GM19351 (cell line): ENCODE data around the gene EMC7.
"Not testable (repeated sequence)": the region's sequence is repeated elsewhere in the genome, so short reads cannot be mapped to it uniquely, and the experiment has no call there.

Source experiments
- ATAC-seq: cut with Tn5 transposase; IDR thresholded peaks from one replicate; pipeline ENCODE4 v1.9.1; 2021; ENCODE audit warnings: mild to moderate bottlenecking, moderate library complexity; ENCODE audit not compliant: unreplicated experiment

Gene EMC7

GRCh38 chr15:34099914-34100313 lies 1.7 kb downstream of the EMC7 start:
- ATAC-seq, result no peak

DNA sequence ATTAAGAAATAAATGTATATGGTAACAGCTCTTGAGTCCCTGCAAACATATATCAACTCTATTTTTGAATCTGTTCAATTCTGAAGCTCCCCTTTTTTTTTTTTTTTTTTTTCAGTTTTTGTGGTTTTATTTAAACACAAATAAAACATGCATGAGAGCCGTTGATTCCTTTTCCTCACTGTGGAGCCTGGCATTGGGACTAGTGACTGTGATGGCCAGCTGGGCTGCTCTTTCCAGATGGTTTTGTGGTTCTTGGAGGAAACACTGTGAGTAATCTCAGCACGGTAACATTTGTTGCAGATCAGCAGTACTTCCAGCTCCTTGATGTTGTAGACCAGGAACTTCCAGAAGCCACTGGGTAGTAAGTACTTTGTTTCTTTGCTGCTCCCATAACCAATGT lies 15.9 kb downstream of the EMC7 start:
- ATAC-seq, result no peak

- no peak for ATAC-seq
These were observed 17.6 kb downstream of the EMC7 start for GRCh38 chr15:34084086-34084485.

GRCh38 chr15:34079904-34080303 lies 21.8 kb downstream of the EMC7 start:
- ATAC-seq, result no peak

DNA sequence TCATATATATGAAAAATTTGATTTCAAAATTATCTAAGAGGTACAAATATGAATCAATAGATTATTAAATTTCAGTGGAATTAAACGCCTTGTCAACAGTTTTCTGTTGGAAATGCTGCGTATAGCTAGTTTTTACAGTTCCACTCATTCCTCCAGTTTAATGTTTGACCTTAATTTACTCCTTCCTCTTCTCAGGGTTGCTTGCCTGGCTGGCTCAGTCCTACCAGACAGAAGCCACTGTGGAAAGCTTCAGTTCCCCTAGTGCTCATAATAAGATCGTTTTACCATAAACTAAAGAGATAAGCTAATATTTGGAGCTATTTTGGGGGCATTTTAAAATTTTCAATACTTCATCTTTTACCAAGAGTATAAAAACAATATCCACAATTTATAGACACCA lies 22.8 kb downstream of the EMC7 start:
- ATAC-seq, result no peak

GRCh38 chr15:34076785-34077184 lies 24.9 kb downstream of the EMC7 start:
- no peak for ATAC-seq

GRCh38 chr15:34070003-34070402 lies 31.7 kb downstream of the EMC7 start:
- ATAC-seq, result no peak

- no peak for ATAC-seq
These were observed 35.7 kb downstream of the EMC7 start for GRCh38 chr15:34065941-34066340.

GRCh38 chr15:34065261-34065660 lies 36.4 kb downstream of the EMC7 start:
- ATAC-seq, result no peak

DNA sequence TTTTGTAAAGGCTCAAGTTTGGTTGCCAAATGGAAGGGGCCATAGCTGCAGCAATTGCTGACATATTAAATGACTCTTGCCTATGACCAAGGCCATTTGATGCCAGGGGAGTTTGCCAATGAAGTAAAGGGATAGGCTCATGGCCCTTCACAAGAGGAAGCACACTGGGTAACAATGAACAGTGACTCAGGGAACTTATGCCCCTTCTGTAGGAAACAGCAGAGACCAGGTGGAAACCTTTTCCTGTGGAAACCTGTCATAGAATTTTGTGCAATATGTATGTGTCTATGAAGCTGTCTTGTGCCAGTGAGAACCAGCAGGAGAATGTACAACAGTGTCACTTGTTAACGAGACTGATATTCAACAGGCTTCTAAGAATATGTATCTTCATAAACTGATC lies 37.2 kb downstream of the EMC7 start:
- ATAC-seq, result no peak

- no peak for ATAC-seq
These were observed 41.7 kb downstream of the EMC7 start for GRCh38 chr15:34059946-34060345.

- ATAC-seq, result no peak
These were observed 42.2 kb downstream of the EMC7 start for GRCh38 chr15:34059476-34059875.

GRCh38 chr15:34056911-34057310 lies 44.8 kb downstream of the EMC7 start:
- no peak for ATAC-seq

DNA sequence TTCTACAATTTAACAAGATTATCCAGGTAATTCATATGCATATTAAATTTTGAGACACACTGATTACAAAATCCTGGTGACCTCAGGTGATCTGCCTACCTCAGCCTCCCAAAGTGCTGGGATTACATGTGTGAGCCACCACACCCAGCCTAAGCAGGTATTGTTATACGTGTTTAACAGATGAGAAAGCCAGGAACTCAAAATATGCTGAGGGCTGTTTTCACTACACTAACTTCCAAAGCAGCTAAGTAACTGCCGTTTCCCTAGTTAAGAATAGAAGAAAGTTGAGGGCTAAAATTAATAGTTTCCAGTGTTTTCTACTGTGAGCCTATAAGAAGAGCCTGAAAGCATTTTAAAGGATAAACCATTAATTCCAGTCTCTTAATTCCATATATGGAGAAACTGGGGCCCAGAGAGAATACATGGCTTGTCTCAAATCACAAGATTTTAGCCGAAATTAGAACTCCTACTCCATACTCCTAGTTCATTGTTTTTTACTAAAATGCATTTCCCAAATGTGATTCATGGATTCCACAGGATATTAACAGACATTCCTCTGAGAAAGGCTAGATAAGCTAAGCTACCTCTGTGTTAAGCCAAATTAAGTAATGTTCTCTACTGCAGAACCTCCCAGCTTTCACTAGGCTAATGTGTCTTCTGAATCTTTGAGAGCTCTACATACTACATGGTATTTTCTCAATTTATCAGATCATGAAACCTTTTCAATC lies 45.6 kb downstream of the EMC7 start:
- ATAC-seq, result no peak

DNA sequence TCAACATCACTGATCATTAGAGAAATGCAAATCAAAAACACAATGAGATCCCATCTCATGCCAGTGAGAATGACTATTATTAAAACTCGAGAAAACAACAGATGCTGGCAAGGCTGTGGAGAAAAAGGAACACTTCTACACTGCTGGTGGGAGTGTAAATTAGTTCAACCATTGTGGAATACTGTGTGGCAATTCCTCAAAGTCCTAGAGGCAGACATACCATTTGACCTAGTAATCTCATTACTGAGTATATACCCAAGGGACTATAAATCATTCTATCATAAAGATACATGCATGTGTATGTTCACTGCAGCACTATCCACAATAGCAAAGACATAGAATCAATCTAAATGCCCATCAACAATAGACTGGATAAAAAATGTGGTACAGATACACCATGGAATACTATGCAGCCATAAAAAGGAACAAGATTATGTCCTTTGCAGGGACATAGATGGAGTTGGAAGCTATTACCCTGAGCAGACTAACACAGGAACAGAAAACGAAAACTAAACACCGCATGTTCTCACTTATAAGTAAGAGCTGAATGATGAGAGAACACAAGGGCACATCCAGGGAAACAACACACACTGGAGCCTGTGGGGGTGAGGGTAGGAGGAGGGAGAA lies 47.5 kb downstream of the EMC7 start:
- no peak for ATAC-seq

DNA sequence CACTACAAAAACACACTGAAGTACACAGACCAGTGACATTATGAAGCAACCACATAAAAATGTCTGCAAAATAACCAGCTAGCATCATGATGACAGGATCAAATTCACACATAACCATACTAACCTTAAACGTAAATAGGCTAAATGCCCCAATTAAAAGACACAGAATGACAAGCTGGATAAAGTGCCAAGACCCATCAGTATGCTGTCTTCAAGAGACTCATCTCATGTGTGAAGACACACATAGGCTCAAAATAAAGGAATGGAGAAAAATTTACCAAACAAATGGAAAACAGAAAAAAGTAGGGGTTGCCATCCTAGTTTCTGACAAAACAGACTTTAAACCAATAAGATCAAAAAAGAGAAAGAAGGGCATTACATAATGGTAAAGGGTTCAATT lies 51.3 kb downstream of the EMC7 start:
- not testable (repeated sequence) for ATAC-seq

DNA sequence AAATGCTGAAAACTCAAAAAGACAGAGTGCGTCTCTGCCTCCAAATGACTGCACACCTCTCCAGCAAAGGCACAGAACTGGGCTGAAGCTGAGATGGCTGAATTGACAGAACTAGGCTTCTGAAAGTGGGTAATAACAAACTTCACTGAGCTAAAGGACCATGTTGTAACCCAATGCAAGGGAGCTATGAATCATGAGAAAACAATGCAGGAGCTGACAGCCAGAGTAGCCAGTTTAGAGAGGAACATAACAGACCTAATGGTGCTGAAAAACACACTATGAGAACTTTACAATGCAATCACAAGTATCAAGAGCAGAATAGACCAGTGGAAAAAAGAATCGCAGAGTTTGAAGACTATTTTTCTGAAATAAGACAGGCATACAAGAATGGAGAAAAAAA lies 52.5 kb downstream of the EMC7 start:
- ATAC-seq, result no peak

GRCh38 chr15:34047893-34048775 lies 53.5 kb downstream of the EMC7 start:
- ATAC-seq, result no peak

DNA sequence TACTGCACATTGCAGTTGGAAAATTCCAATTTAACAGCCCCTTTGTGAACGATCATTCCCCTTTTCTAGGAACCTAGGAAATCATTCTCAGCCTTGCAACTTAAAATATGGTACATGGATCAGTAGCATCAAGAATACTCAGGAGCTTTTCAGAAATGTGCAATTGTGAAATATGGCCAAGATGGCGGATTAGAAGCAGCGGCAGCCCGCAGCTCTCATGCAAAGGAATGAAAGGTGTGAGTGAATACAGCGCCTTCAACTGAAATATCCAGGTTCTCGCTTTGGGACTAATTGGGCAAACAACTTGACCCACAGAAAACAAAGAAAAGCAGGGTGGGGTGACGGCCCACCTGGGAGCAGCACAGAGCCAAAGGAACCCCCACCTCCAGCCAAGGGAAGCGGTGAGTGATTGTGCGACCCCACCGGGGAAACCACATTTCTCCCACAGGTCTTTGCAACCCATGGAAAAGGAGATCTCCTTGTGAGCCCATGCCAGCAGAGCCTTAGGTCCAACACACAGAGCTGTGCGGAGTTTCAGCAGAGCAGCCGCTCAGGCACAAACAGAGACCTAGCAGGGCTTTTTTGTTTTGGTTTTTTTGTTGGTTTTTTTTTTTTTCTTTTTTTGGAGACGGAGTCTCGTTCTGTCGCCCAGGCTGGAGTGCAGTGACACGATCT lies 55.1 kb downstream of the EMC7 start:
- ATAC-seq, result no peak

- no peak for ATAC-seq
These were observed 57.8 kb downstream of the EMC7 start for GRCh38 chr15:34043813-34044212.

DNA sequence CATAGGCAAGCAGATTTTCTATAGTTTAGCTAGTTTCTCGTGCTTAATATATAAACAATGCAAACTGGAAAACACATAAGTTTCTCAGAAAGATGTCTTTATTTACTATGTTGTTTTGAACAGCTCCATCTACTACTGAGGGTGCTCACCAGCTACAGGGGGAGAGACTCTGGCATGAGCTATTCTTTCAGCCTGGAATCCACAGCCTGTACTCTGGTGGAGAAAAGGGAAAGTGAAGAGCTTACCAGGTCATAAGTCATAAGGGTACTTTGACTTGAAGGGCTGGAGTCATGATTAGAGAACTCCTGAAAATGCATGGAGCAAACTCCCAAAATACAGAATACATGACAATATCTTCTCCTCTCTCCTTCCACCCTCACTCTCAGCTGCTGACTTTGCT lies 58.3 kb downstream of the EMC7 start:
- no peak for ATAC-seq
